Esophagus squamous epithelium (tissue), 5 donors: ENCODE results near the gene CCDC82. TPM values are rescaled to one million over a fixed set of nuclear protein-coding genes. Genes with fewer than 3 reads are reported as not detected.

Experiments used
- DNase-seq: peaks from one replicate; lab custom pipeline; 2025; lab: John Stamatoyannopoulos, UW
- H3K27ac ChIP-seq, 4 donors: fragments of 200-600 bp; sonication (generic); one replicate each; pipeline ENCODE4 v1.5.1; 2016 to 2019; ENCODE audit warnings: mild to moderate bottlenecking in 1 of 4
- H3K27me3 ChIP-seq, 4 donors: fragments of 200-600 bp; sonication (generic); 1 replicate in 3 of 4; 2 replicates in 1 of 4; pipeline versions ENCODE4 v1.5.1 to v1.6.0; 2017 to 2021; ENCODE audit warnings: antibody characterized with exemption in 1 of 4
- H3K36me3 ChIP-seq, 3 donors: fragments of 200-600 bp; sonication (generic); one replicate each; pipeline ENCODE4 v1.5.1; 2016 to 2019
- H3K4me1 ChIP-seq, 3 donors: fragments of 200-600 bp; sonication (generic); one replicate each; pipeline ENCODE4 v1.5.1; 2017 to 2019
- H3K4me3 ChIP-seq, 4 donors: fragments of 200-600 bp; sonication (generic); 1 replicate in 3 of 4; 2 replicates in 1 of 4; pipeline ENCODE4 v1.5.1; 2016 to 2019; ENCODE audit warnings: mild to moderate bottlenecking in 2 of 4, moderate library complexity in 1 of 4
- H3K9me3 ChIP-seq, 3 donors: fragments of 200-600 bp; sonication (generic); one replicate each; pipeline ENCODE4 v1.5.1; 2016 to 2019
- CTCF ChIP-seq, 6 experiments: fragments of 450-650 bp in 4 of 6; fragments of 200-600 bp in 2 of 6; sonication (generic) in 2 of 6; IDR thresholded peaks; one replicate each; pipeline ENCODE4 v1.5.1; 2016 to 2019; ENCODE audit warnings: antibody characterized with exemption in 6 of 6, mild to moderate bottlenecking in 4 of 6, moderate library complexity in 4 of 6
- POLR2A ChIP-seq, 4 donors: fragments of 450-650 bp; IDR thresholded peaks; one replicate each; pipeline ENCODE4 v1.6.1; 2017; ENCODE audit warnings: antibody characterized with exemption in 4 of 4, mild to moderate bottlenecking in 4 of 4, moderate library complexity in 3 of 4
- WGBS, 2 donors: methylation state at CpG; one replicate each; pipeline ENCODE4 v1.1.5; 2018; 5-methylcytosine and 5-hydroxymethylcytosine counted together
- intact Hi-C: fragments of 100-400 bp; cut with DNase I; formaldehyde crosslinking; loops from one replicate; pipeline ENCODE4 v1.15.0; 2022
- total RNA-seq, 4 donors: library from RNA; depleted of rRNA; stranded (reverse); fragments of >200 nt; gene quantifications; one replicate each; pipeline ENCODE4 v1.1.0, GENCODE V29; 2016
- donor health status: DM: yes; HTN: yes; CAD: no.

CCDC82 gene
- total RNA-seq, 4 donors from 2014 or later = 8.8 to 18.7 (median 10.0) TPM

GRCh38 chr11:96315476-96315875 lies 74.2 kb downstream of the CCDC82 start:
- Histone ChIP-seq H3K4me1 (peaks cover 42 to 88% (median 45%) of the 10 kb centered on the region in 3 donors), H3K27me3 (no peaks in the 10 kb centered on the region), H3K4me3 (no peak overlapping the region), H3K27ac (peak overlapping the region in 3 of 4 donors; percentile 1 to 79 (median 70)), H3K9me3 (no peaks in the 10 kb centered on the region), H3K36me3 (no peaks in the 10 kb centered on the region)
- WGBS, 2 donors = 64% methylated on average over 1 of the region's 1 CpG; no CpG with 5 or more reads in 1 of the 2 donors
- intact Hi-C loops = no loop called here
- no peak for DNase-seq
- no peak for TF ChIP-seq POLR2A (IDR thresholded peaks at IDR 0.05)
- no peak for TF ChIP-seq CTCF (IDR thresholded peaks at IDR 0.05)

GRCh38 chr11:96314326-96315020 lies 75.2 kb downstream of the CCDC82 start:
- Histone ChIP-seq H3K27ac (peak overlapping the region; percentile 64 to 79 (median 73)), H3K4me3 (no peak overlapping the region), H3K4me1 (peaks cover 42 to 98% (median 45%) of the 10 kb centered on the region in 3 donors), H3K36me3 (no peaks in the 10 kb centered on the region), H3K27me3 (no peaks in the 10 kb centered on the region), H3K9me3 (no peaks in the 10 kb centered on the region)
- intact Hi-C loops = no loop called here
- DNase-seq = no peak
- 29 to 32% methylated on average over 3 to 4 of the region's 4 CpGs for WGBS, 2 donors
- TF ChIP-seq POLR2A (IDR thresholded peaks at IDR 0.05) = no peak
- TF ChIP-seq CTCF (IDR thresholded peaks at IDR 0.05) = no peak

DNA sequence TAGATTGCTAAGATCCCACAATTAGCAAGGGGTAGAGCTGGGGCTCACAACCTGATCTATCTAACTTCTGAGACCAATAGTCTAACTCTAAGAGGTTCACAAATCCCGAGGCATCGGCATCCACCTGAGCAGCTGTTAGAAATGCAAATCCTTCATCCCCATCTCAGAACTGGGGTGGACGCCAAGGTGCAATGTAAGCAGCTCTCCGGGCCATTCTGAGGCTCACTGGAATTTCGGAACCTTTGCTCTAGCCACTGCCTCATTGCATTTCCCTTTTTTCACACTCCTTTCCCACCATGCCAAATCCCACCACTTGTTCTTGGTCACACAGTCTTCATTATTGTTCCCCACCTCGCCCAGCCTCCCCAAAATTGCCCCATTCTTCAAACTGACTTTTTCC lies 76.5 kb downstream of the CCDC82 start:
- Histone ChIP-seq H3K4me1 (peaks cover 45 to 100% (median 55%) of the 10 kb centered on the region in 3 donors), H3K9me3 (no peaks in the 10 kb centered on the region), H3K27me3 (no peaks in the 10 kb centered on the region), H3K36me3 (no peaks in the 10 kb centered on the region), H3K4me3 (no peak overlapping the region), H3K27ac (peak overlapping the region in 3 of 4 donors; percentile 70 to 79 (median 76))
- intact Hi-C loops = no loop called here
- DNase-seq = no peak
- 83 to 92% methylated on average over 6 of the region's 6 CpGs for WGBS, 2 donors
- TF ChIP-seq POLR2A (IDR thresholded peaks at IDR 0.05) = no peak
- no peak for TF ChIP-seq CTCF (IDR thresholded peaks at IDR 0.05)

DNA sequence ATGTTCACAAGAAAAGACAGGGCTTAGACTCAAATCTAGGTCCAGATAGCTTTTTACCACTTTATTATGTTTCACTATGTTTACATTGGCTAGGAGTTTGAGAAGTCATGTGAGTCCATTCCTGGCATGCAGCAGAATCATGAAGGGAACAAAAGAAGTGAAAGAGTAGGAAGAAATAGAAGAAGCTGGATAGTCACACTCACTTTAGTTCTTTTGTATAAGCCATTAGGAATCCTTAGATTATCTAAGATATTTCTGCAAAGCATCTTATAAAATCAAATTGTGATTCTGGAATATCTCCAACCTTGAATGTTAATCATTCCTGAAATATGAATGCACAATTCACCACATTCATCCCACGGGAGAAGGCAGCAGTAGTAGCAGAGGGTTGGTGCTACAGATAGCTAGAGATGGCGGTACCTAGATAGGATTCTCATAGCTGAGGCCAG lies 78.6 kb downstream of the CCDC82 start:
- 28 to 29% methylated on average over 2 of the region's 2 CpGs for WGBS, 2 donors
- DNase-seq = no peak
- Histone ChIP-seq H3K4me1 (peaks cover 49 to 100% (median 64%) of the 10 kb centered on the region in 3 donors), H3K4me3 (no peak overlapping the region), H3K27ac (peak overlapping the region in 3 of 4 donors; percentile 46 to 61 (median 59)), H3K27me3 (no peaks in the 10 kb centered on the region), H3K9me3 (no peaks in the 10 kb centered on the region), H3K36me3 (no peaks in the 10 kb centered on the region)
- intact Hi-C loops = no loop called here
- TF ChIP-seq POLR2A (IDR thresholded peaks at IDR 0.05) (no peak), CTCF (IDR thresholded peaks at IDR 0.05) (no peak)

DNA sequence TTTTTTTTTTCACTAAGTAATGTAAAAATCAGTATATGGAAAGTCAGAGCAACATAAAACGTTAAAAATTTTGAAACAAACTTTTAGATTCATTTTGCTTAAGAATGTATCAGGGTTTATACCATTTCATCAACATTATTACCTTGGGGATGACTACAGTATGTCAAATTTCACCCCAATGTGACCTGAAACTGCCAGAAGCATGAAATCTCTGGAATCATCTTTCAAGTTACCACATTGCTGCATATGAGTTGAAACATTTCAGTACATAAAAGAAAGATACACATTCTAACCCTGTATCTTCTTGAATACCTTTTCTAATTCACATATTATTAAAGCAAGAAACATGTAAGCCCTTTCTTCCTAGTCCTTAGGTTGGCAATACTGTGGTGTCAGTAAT lies 79.5 kb downstream of the CCDC82 start:
- Histone ChIP-seq H3K4me1 (peaks cover 48 to 99% (median 60%) of the 10 kb centered on the region in 3 donors), H3K4me3 (no peak overlapping the region), H3K27me3 (no peaks in the 10 kb centered on the region), H3K36me3 (no peaks in the 10 kb centered on the region), H3K9me3 (no peaks in the 10 kb centered on the region), H3K27ac (peak overlapping the region in 2 of 4 donors; percentile 65 to 85)
- DNase-seq = no peak
- WGBS, 2 donors = 68 to 78% methylated on average over 1 of the region's 1 CpG
- intact Hi-C loops = no loop called here
- TF ChIP-seq CTCF (IDR thresholded peaks at IDR 0.05) = no peak
- no peak for TF ChIP-seq POLR2A (IDR thresholded peaks at IDR 0.05)
